IMR-90 (cell line): ENCODE data around the gene HEATR5A. TPM values are rescaled to one million over a fixed set of nuclear protein-coding genes. Genes with fewer than 3 reads are reported as not detected.

Experiments used
- ATAC-seq: fragments of 200-7000 bp; cut with Tn5 transposase; 2 replicates; pipeline ENCODE4 v1.9.1; 2020; ENCODE audit warnings: low read depth, mild to moderate bottlenecking, moderate library complexity
- BruUV-seq: library from RNA; stranded (reverse); fragments of 400-500 nt; replicated peaks from 2 replicates; lab custom pipeline; 2021; lab: Mats Ljungman, UMichigan
- CTCF ChIA-PET: fragments of 300-600 bp; formaldehyde crosslinking; extraction: SDS; loops from one replicate; lab custom pipeline; 2021; ENCODE audit warnings: antibody characterized with exemption; lab: Yijun Ruan, JAX
- POLR2A ChIA-PET: fragments of 300-600 bp; sonication (Branson Sonifier 250); formaldehyde crosslinking; loops from one replicate; lab custom pipeline; 2022; ENCODE audit warnings: antibody characterized with exemption; ENCODE audit not compliant: unreplicated experiment; lab: Charles Lee
- DNase-seq: peaks from one replicate; pipeline ENCODE4 v3.0.0; 2013
- H2AFZ ChIP-seq: replicated peaks from 2 replicates; pipeline ENCODE3; 2013; ENCODE audit warnings: low read length, mild to moderate bottlenecking; ENCODE audit not compliant: poor library complexity
- H2AK5ac ChIP-seq: 2 replicates; pipeline ENCODE4 v1.6.1; 2013; ENCODE audit warnings: low read depth, low read length, inconsistent platforms
- H2AK9ac ChIP-seq: replicated peaks from 2 replicates; pipeline ENCODE3; 2013; ENCODE audit warnings: mild to moderate bottlenecking, low read depth, low read length, moderate library complexity; ENCODE audit not compliant: poor library complexity
- H2BK120ac ChIP-seq: 2 replicates; pipeline ENCODE4 v1.6.1; 2013; ENCODE audit warnings: low read depth, low read length, inconsistent platforms
- H2BK15ac ChIP-seq: 3 replicates; pipeline ENCODE4 v1.6.1; 2013; ENCODE audit warnings: low read depth, low read length, inconsistent platforms
- H2BK20ac ChIP-seq: 2 replicates; pipeline ENCODE4 v1.6.1; 2013; ENCODE audit warnings: low read depth, mild to moderate bottlenecking, inconsistent platforms, low read length, moderate library complexity
- H2BK5ac ChIP-seq: 2 replicates; pipeline ENCODE4 v1.6.1; 2013; ENCODE audit warnings: mild to moderate bottlenecking, low read depth, low read length, inconsistent platforms; ENCODE audit not compliant: poor library complexity, severe bottlenecking
- H3K14ac ChIP-seq: replicated peaks from 2 replicates; pipeline ENCODE4 v1.6.1; 2013; ENCODE audit warnings: low read depth, low read length, inconsistent platforms
- H3K18ac ChIP-seq: 2 replicates; pipeline ENCODE4 v1.6.1; 2013; ENCODE audit warnings: low read depth, low read length, control low read depth
- H3K23ac ChIP-seq: 2 replicates; pipeline ENCODE4 v1.6.1; 2013; ENCODE audit warnings: low read depth, low read length, inconsistent platforms
- H3K27ac ChIP-seq: 2 replicates; pipeline ENCODE4 v1.5.1; 2013; ENCODE audit warnings: mild to moderate bottlenecking, control low read depth, low read length; ENCODE audit not compliant: insufficient read depth
- H3K27me3 ChIP-seq: 2 replicates; pipeline ENCODE4 v1.6.1; 2013; ENCODE audit warnings: low read length; ENCODE audit not compliant: control insufficient read depth, insufficient read depth
- H3K36me3 ChIP-seq: 2 replicates; pipeline ENCODE4 v1.6.1; 2013; ENCODE audit warnings: low read length, mixed read lengths; ENCODE audit not compliant: control insufficient read depth, insufficient read depth
- H3K4ac ChIP-seq: 2 replicates; pipeline ENCODE4 v1.6.1; 2013; ENCODE audit warnings: low read depth, low read length, inconsistent platforms
- H3K4me1 ChIP-seq: 2 replicates; pipeline ENCODE4 v1.6.1; 2013; ENCODE audit warnings: low read length, mixed read lengths; ENCODE audit not compliant: control insufficient read depth, insufficient read depth
- H3K4me2 ChIP-seq: 2 replicates; pipeline ENCODE4 v1.6.1; 2013; ENCODE audit warnings: low read depth, mild to moderate bottlenecking, control low read depth, low read length, moderate library complexity
- H3K4me3 ChIP-seq: 2 replicates; pipeline ENCODE4 v1.5.1; 2013; ENCODE audit warnings: low read depth, mild to moderate bottlenecking, control low read depth, low read length, moderate library complexity; ENCODE audit not compliant: insufficient read depth
- H3K56ac ChIP-seq: 2 replicates; pipeline ENCODE4 v1.6.1; 2013; ENCODE audit warnings: low read length, inconsistent platforms; ENCODE audit not compliant: insufficient read depth; ENCODE audit errors: extremely low read depth
- H3K79me1 ChIP-seq, 2 experiments: 2 replicates each; pipeline ENCODE4 v1.6.1; 2013; ENCODE audit warnings: low read length in 2 of 2, inconsistent platforms in 1 of 2, low read depth in 1 of 2
- H3K9ac ChIP-seq: 2 replicates; pipeline ENCODE4 v1.6.1; 2013; ENCODE audit warnings: low read depth, low read length, control low read depth
- H3K9me1 ChIP-seq: 2 replicates; pipeline ENCODE4 v1.6.1; 2013; ENCODE audit warnings: low read length, inconsistent platforms; ENCODE audit not compliant: insufficient read depth
- H3K9me3 ChIP-seq: 2 replicates; pipeline ENCODE4 v1.6.1; 2013; ENCODE audit warnings: low read length; ENCODE audit not compliant: control insufficient read depth, insufficient read depth
- H4K20me1 ChIP-seq: 2 replicates; pipeline ENCODE4 v1.6.1; 2013; ENCODE audit warnings: low read length, inconsistent platforms; ENCODE audit not compliant: insufficient read depth
- H4K5ac ChIP-seq: 2 replicates; pipeline ENCODE4 v1.6.1; 2013; ENCODE audit warnings: mild to moderate bottlenecking, low read depth, low read length, control low read depth
- H4K8ac ChIP-seq, 2 experiments: 2 replicates each; pipeline ENCODE4 v1.6.1; 2013; ENCODE audit warnings: low read depth in 2 of 2, low read length in 2 of 2, control low read depth in 1 of 2, inconsistent platforms in 1 of 2
- H4K91ac ChIP-seq: 2 replicates; pipeline ENCODE4 v1.6.1; 2013; ENCODE audit warnings: low read depth, low read length, inconsistent platforms; ENCODE audit not compliant: insufficient read depth
- BHLHE40 ChIP-seq: fragments of 150-350 bp; IDR thresholded peaks from 2 replicates; pipeline ENCODE4 v1.6.1; 2016; ENCODE audit warnings: mild to moderate bottlenecking, low read depth, low read length
- CEBPB ChIP-seq: IDR thresholded peaks from 2 replicates; pipeline ENCODE4 v1.6.1; 2012; ENCODE audit warnings: low read depth, low read length, improper control_type of control experiment
- CHD1 ChIP-seq: IDR thresholded peaks from 2 replicates; pipeline ENCODE4 v1.6.1; 2012; ENCODE audit warnings: low read depth, low read length, improper control_type of control experiment
- FOS ChIP-seq: fragments of 150-350 bp; IDR thresholded peaks from 2 replicates; pipeline ENCODE4 v1.6.1; 2016; ENCODE audit warnings: low read depth, low read length
- MAFK ChIP-seq: IDR thresholded peaks from 2 replicates; pipeline ENCODE4 v1.6.1; 2012; ENCODE audit warnings: low read depth, low read length, improper control_type of control experiment
- MAZ ChIP-seq: IDR thresholded peaks from 2 replicates; pipeline ENCODE4 v1.6.1; 2012; ENCODE audit warnings: low read depth, mild to moderate bottlenecking, low read length, improper control_type of control experiment, moderate library complexity, borderline replicate concordance
- MXI1 ChIP-seq: IDR thresholded peaks from 2 replicates; pipeline ENCODE4 v1.6.1; 2012; ENCODE audit warnings: low read depth, mild to moderate bottlenecking, low read length, moderate library complexity, borderline replicate concordance
- POLR2A ChIP-seq: IDR thresholded peaks from 2 replicates; pipeline ENCODE4 v1.6.1; 2012; ENCODE audit warnings: mild to moderate bottlenecking, low read depth, low read length
- RAD21 ChIP-seq: IDR thresholded peaks from 2 replicates; pipeline ENCODE4 v1.6.1; 2012; ENCODE audit warnings: low read length, improper control_type of control experiment
- SMC3 ChIP-seq: fragments of 150-350 bp; IDR thresholded peaks from 2 replicates; pipeline ENCODE4 v1.6.1; 2016; ENCODE audit warnings: low read depth, mild to moderate bottlenecking, antibody characterized with exemption, low read length, moderate library complexity
- USF2 ChIP-seq: fragments of 150-350 bp; IDR thresholded peaks from 2 replicates; pipeline ENCODE4 v1.6.1; 2017; ENCODE audit warnings: mild to moderate bottlenecking, antibody characterized with exemption, low read length, low read depth
- WGBS, 2 experiments: methylation state at CpG; one replicate each; pipeline versions ENCODE4 v1.1.5 to v1.1.7; 2013; ENCODE audit warnings: missing lambda C conversion rate in 2 of 2; ENCODE audit not compliant: insufficient read length in 1 of 2; ENCODE audit errors: extremely low coverage in 2 of 2; 5-methylcytosine and 5-hydroxymethylcytosine counted together
- dilution Hi-C: fragments of 300-500 bp; cut with HindIII; formaldehyde crosslinking; loops from one replicate; pipeline ENCODE4 v1.14.3; 2018; ENCODE audit warnings: low sequenced_read_pairs; ENCODE audit not compliant: unreplicated experiment
- in situ Hi-C: fragments of 300-500 bp; cut with MboI; formaldehyde crosslinking; loops from 3 replicates; pipeline ENCODE4 v1.14.3; 2019; ENCODE audit warnings: low sequenced_read_pairs, inconsistent platforms, mixed read lengths
- intact Hi-C: fragments of 100-400 bp; cut with micrococcal nuclease; formaldehyde crosslinking; loops from 2 replicates; pipeline ENCODE4 v1.10.0; 2022
- polyA plus RNA-seq, 3 experiments: library from polyadenylated mRNA; depleted of rRNA; stranded (reverse); fragments of >200 nt; gene quantifications; 2 replicates each; pipeline ENCODE4 v1.2.3, GENCODE V29; 2012; ENCODE audit warnings: low replicate concordance in 1 of 3
- total RNA-seq: library from RNA; depleted of rRNA; stranded (reverse); fragments of >200 nt; gene quantifications from 2 replicates; pipeline ENCODE4 v1.2.3, GENCODE V29; 2012
- TF ChIP-seq, protein P1 (sequence below): conservative IDR thresholded peaks from 2 replicates; pipeline ENCODE4 v1.5.1; 2012; ENCODE audit warnings: mild to moderate bottlenecking, low read depth, low read length, improper control_type of control experiment
- TF ChIP-seq, protein P2 (sequence below): fragments of 150-350 bp; IDR thresholded peaks from 2 replicates; pipeline ENCODE4 v1.6.1; 2016; ENCODE audit warnings: low read depth, mild to moderate bottlenecking, low read length, moderate library complexity, borderline replicate concordance

Gene HEATR5A
- total and polyA plus RNA-seq, 2 of the 4 experiments (the other 2 are of a cell fraction), result 14.0 to 48.9 TPM

- in situ Hi-C loops (no loop called here), intact Hi-C loops (loop anchor here (5.0 kb wide), 1 partner anchor 1104 kb away; no protein-coding TSS in a partner anchor), dilution Hi-C loops (no loop called here)
- Histone ChIP-seq H2AK5ac (no peak overlapping the region), H2BK5ac (peak overlapping the region; percentile 13), H3K18ac (no peak overlapping the region), H3K56ac (no peak overlapping the region), H4K91ac (no peak overlapping the region), H3K4me1 (peaks cover 2% of the 10 kb centered on the region; the same call in 1 of the 2 replicates), H3K14ac (no peak overlapping the region; the same call in 1 of the 2 replicates), H2BK20ac (no peak overlapping the region), H2AK9ac (no peak overlapping the region), H3K9ac (peak overlapping the region; percentile 36; the same call in 1 of the 2 replicates), H3K4me3 (no peak overlapping the region), H3K4ac (no peak overlapping the region), H3K36me3 (no peaks in the 10 kb centered on the region), H3K4me2 (peak overlapping the region; percentile 74; the same call in 1 of the 2 replicates), H3K9me1 (no peaks in the 10 kb centered on the region), H2AFZ (no peak overlapping the region), H4K8ac (peak overlapping the region in 1 of 2 experiments; percentile 49; a peak in 3 of 4 replicates), H4K20me1 (no peaks in the 10 kb centered on the region), H3K27me3 (no peaks in the 10 kb centered on the region), H3K9me3 (no peaks in the 10 kb centered on the region), H4K5ac (peak overlapping the region; percentile 68; the same call in 1 of the 2 replicates), H3K23ac (no peak overlapping the region), H2BK15ac (no peak overlapping the region), H3K27ac (no peak overlapping the region), H2BK120ac (no peak overlapping the region), H3K79me1 (peaks cover 9% of the 10 kb centered on the region in 2 experiments; a peak in 3 of 4 replicates)
- CTCF ChIA-PET, result interaction anchor here (1.4 kb wide), 1 partner anchor 9 kb away, joined by 3 read pairs; no protein-coding TSS in a partner anchor
- no TSS peak for BruUV-seq
- WGBS, 2 experiments, result 50% methylated on average over 1 of the region's 11 CpGs; no CpG with 5 or more reads in 1 of the 2 experiments
- no peak for ATAC-seq
- no peak for DNase-seq
- POLR2A ChIA-PET, result interaction anchor here (0.7 kb wide), 1 partner anchor 614 kb away, joined by 3 read pairs; no protein-coding TSS in a partner anchor
- no peak for TF ChIP-seq CEBPB
- no peak for TF ChIP-seq MAFK
- TF ChIP-seq SMC3, result no peak
- TF ChIP-seq CHD1, result no peak
- no peak for TF ChIP-seq USF2
- TF ChIP-seq FOS, result no peak
- TF ChIP-seq, protein P1, sequence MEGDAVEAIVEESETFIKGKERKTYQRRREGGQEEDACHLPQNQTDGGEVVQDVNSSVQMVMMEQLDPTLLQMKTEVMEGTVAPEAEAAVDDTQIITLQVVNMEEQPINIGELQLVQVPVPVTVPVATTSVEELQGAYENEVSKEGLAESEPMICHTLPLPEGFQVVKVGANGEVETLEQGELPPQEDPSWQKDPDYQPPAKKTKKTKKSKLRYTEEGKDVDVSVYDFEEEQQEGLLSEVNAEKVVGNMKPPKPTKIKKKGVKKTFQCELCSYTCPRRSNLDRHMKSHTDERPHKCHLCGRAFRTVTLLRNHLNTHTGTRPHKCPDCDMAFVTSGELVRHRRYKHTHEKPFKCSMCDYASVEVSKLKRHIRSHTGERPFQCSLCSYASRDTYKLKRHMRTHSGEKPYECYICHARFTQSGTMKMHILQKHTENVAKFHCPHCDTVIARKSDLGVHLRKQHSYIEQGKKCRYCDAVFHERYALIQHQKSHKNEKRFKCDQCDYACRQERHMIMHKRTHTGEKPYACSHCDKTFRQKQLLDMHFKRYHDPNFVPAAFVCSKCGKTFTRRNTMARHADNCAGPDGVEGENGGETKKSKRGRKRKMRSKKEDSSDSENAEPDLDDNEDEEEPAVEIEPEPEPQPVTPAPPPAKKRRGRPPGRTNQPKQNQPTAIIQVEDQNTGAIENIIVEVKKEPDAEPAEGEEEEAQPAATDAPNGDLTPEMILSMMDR, result no peak
- TF ChIP-seq MAZ, result no peak
- TF ChIP-seq MXI1, result no peak
- TF ChIP-seq, protein P2, sequence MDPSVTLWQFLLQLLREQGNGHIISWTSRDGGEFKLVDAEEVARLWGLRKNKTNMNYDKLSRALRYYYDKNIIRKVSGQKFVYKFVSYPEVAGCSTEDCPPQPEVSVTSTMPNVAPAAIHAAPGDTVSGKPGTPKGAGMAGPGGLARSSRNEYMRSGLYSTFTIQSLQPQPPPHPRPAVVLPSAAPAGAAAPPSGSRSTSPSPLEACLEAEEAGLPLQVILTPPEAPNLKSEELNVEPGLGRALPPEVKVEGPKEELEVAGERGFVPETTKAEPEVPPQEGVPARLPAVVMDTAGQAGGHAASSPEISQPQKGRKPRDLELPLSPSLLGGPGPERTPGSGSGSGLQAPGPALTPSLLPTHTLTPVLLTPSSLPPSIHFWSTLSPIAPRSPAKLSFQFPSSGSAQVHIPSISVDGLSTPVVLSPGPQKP, result no peak
- no peak for TF ChIP-seq POLR2A
- TF ChIP-seq RAD21, result no peak
- TF ChIP-seq BHLHE40, result no peak
These were observed 37.6 kb upstream of the HEATR5A start for GRCh38 chr14:31457665-31458659.
